K562 (cell line): ENCODE results near the gene PRUNE1. TPM values are rescaled to one million over a fixed set of nuclear protein-coding genes. Genes with fewer than 3 reads are reported as not detected.

Experiments
- BRF1 ChIP-seq: IDR thresholded peaks from 3 replicates; pipeline ENCODE4 v1.6.1; 2011; ENCODE audit warnings: borderline replicate concordance, mild to moderate bottlenecking; ENCODE audit not compliant: insufficient read length; ENCODE audit errors: extremely low read depth
- ESRRA ChIP-seq: fragments of 450-650 bp; IDR thresholded peaks from 2 replicates; pipeline ENCODE4 v1.6.1; 2014; ENCODE audit warnings: low read depth, mild to moderate bottlenecking, moderate library complexity, borderline replicate concordance
- ETV6 ChIP-seq, 3 experiments: fragments of 150-350 bp in 1 of 3; sonication (generic) in 1 of 3; formaldehyde crosslinking in 1 of 3; IDR thresholded peaks; 2 replicates each; pipeline versions ENCODE4 v1.6.1 to v1.8.0; 2014 to 2022; ENCODE audit warnings: borderline replicate concordance in 2 of 3, low read depth in 2 of 3, antibody characterized with exemption in 1 of 3, low read length in 1 of 3, mild to moderate bottlenecking in 1 of 3, missing genetic modification reagents in 1 of 3
- HNRNPK ChIP-seq: fragments of 200-400 bp; formaldehyde crosslinking; IDR thresholded peaks from one replicate; pipeline ENCODE4 v1.6.1; 2018; ENCODE audit warnings: mild to moderate bottlenecking, low read depth, low read length; ENCODE audit not compliant: poor library complexity, severe bottlenecking
- KDM4B ChIP-seq, 2 experiments: fragments of 450-650 bp in 1 of 2; sonication (generic) in 1 of 2; IDR thresholded peaks; 2 replicates each; pipeline ENCODE4 v1.6.1; 2016 to 2017; ENCODE audit warnings: borderline replicate concordance in 2 of 2, antibody characterized with exemption in 1 of 2, low read depth in 1 of 2, mild to moderate bottlenecking in 1 of 2
- KDM5B ChIP-seq: fragments of 200-600 bp; sonication (generic); IDR thresholded peaks from 2 replicates; pipeline ENCODE4 v1.6.1; 2012; ENCODE audit warnings: low read depth, mild to moderate bottlenecking, moderate library complexity, low read length, control low read depth, inconsistent platforms; ENCODE audit not compliant: insufficient replicate concordance
- L3MBTL2 ChIP-seq: fragments of 450-650 bp; IDR thresholded peaks from 2 replicates; pipeline ENCODE4 v1.6.1; 2016; ENCODE audit warnings: mild to moderate bottlenecking, moderate library complexity
- NR2C1 ChIP-seq, 2 experiments: fragments of 450-650 bp; IDR thresholded peaks; 2 replicates each; pipeline ENCODE4 v1.6.1; 2017; ENCODE audit warnings: mild to moderate bottlenecking in 2 of 2, antibody characterized with exemption in 1 of 2, inconsistent platforms in 1 of 2, missing compliant biosample characterization in 1 of 2, missing genetic modification characterization in 1 of 2
- NR4A1 ChIP-seq, 2 experiments: fragments of 250-450 bp in 1 of 2; fragments of 450-650 bp in 1 of 2; sonication (Bioruptor Pico) in 1 of 2; IDR thresholded peaks; 2 replicates each; pipeline versions ENCODE4 v1.4.0 to v1.6.1; 2016 to 2020; ENCODE audit warnings: mild to moderate bottlenecking in 2 of 2, missing compliant biosample characterization in 1 of 2, missing genetic modification characterization in 1 of 2, moderate library complexity in 1 of 2
- NUFIP1 ChIP-seq: fragments of 450-650 bp; IDR thresholded peaks from 2 replicates; pipeline ENCODE4 v1.6.1; 2018; ENCODE audit not compliant: partially characterized antibody
- RBFOX2 ChIP-seq: fragments of 200-400 bp; formaldehyde crosslinking; IDR thresholded peaks from 2 replicates; pipeline ENCODE4 v1.6.1; 2017; ENCODE audit warnings: low read depth, mild to moderate bottlenecking, low read length, moderate library complexity
- SMAD3 ChIP-seq: fragments of 450-650 bp; formaldehyde crosslinking; conservative IDR thresholded peaks from 2 replicates; pipeline ENCODE4 v1.4.0; 2020; ENCODE audit warnings: mild to moderate bottlenecking
- TCF7L2 ChIP-seq: fragments of 150-350 bp; IDR thresholded peaks from 2 replicates; pipeline ENCODE4 v1.6.1; 2016; ENCODE audit warnings: low read depth, mild to moderate bottlenecking, low read length, moderate library complexity
- TEAD4 ChIP-seq, 2 experiments: sonication (generic) in 1 of 2; formaldehyde crosslinking in 1 of 2; IDR thresholded peaks; 2 replicates each; pipeline versions ENCODE4 v1.6.1 to v1.8.0; 2012 to 2022; ENCODE audit warnings: borderline replicate concordance in 1 of 2, inconsistent platforms in 1 of 2, low read length in 1 of 2, mild to moderate bottlenecking in 1 of 2, missing genetic modification reagents in 1 of 2
- ZNF217 ChIP-seq: sonication (generic); formaldehyde crosslinking; IDR thresholded peaks from 2 replicates; pipeline ENCODE4 v1.8.0; 2022; ENCODE audit warnings: mild to moderate bottlenecking, missing genetic modification reagents
- ZNF23 ChIP-seq: fragments of 250-450 bp; sonication (Bioruptor Pico); IDR thresholded peaks from 2 replicates; pipeline ENCODE4 v1.4.0; 2020; ENCODE audit warnings: mild to moderate bottlenecking
- ZNF239 ChIP-seq: fragments of 250-450 bp; sonication (Bioruptor Pico); IDR thresholded peaks from 2 replicates; pipeline ENCODE4 v1.4.0; 2020; ENCODE audit warnings: mild to moderate bottlenecking
- ZNF347 ChIP-seq: fragments of 450-650 bp; formaldehyde crosslinking; IDR thresholded peaks from 2 replicates; pipeline ENCODE4 v1.4.0; 2020; ENCODE audit warnings: low read depth, mild to moderate bottlenecking, moderate library complexity
- polyA plus RNA-seq, 8 experiments: library from polyadenylated mRNA; depleted of rRNA in 4 of 8; stranded (reverse) in 5 of 8; unstranded in 3 of 8; fragments of >200 nt; fragmentation: Nextera tagmentation in 2 of 8; fragmentation: Illumina TruSeq in 1 of 8; extraction: Ambion mirVana in 2 of 8; extraction: Trizol in 1 of 8; gene quantifications; 2 replicates each; pipeline versions ENCODE4 v1.2.1 to v1.2.3, GENCODE V29; 2011 to 2014; ENCODE audit warnings: inconsistent platforms in 1 of 8, missing spikeins in 1 of 8
- total RNA-seq, 7 experiments: library from RNA; depleted of rRNA in 6 of 7; stranded (reverse); fragments of >200 nt in 6 of 7; fragmentation: Illumina TruSeq in 2 of 7; extraction: Trizol in 2 of 7; gene quantifications; 2 replicates each; pipeline versions ENCODE4 v1.2.1 to v1.2.3, GENCODE V29; 2011 to 2021; ENCODE audit warnings: low replicate concordance in 1 of 7
- TF ChIP-seq, protein P1 (sequence below): fragments of 450-650 bp; formaldehyde crosslinking; IDR thresholded peaks from 2 replicates; pipeline ENCODE4 v1.4.0; 2022; ENCODE audit warnings: missing genetic modification characterization
- TF ChIP-seq, protein P2 (sequence below): fragments of 250-450 bp; sonication (Bioruptor Pico); IDR thresholded peaks from 2 replicates; pipeline ENCODE4 v1.5.0; 2022; ENCODE audit warnings: mild to moderate bottlenecking
- TF ChIP-seq, protein P3 (sequence below): fragments of 450-650 bp; IDR thresholded peaks from 2 replicates; pipeline ENCODE4 v1.6.1; 2018; ENCODE audit warnings: mild to moderate bottlenecking, low read depth; ENCODE audit not compliant: partially characterized antibody

Gene PRUNE1
- total and polyA plus RNA-seq, 9 of the 15 experiments (the other 6 are each of a cell fraction or from before 2014, with no cell fraction given), result 16.7 to 48.3 (median 26.2) TPM

DNA sequence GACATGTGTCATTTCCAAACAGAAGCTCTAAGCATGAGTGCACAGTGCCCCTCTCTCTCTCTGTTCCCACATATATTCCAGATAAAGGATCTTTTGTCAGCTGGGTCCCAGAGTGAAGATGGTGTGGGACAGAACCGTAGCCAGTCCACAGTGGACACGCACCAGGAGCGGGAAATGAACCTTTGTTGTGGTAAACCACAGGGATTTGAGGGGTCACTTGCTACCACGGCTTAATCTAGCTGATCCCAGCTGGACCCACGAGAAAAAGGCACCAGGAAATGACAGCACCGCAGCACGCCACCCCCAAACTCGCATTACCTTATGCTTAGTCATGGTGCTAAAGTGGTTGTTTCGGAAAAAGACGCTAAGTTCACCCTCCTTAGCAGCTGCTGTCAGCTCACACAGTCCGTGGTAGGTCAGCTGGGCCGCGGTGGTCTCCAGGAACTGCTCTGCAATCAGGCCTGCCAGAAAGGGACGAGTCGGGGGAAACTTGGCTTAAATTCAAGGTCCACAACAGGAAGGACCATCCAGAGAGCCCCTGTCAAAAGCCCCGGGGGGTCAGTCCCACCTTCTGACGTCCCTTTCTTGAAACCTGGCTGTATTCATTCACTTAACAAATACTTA is 9.1 kb upstream of the PRUNE1 start (continued):
- TF ChIP-seq, protein P1, sequence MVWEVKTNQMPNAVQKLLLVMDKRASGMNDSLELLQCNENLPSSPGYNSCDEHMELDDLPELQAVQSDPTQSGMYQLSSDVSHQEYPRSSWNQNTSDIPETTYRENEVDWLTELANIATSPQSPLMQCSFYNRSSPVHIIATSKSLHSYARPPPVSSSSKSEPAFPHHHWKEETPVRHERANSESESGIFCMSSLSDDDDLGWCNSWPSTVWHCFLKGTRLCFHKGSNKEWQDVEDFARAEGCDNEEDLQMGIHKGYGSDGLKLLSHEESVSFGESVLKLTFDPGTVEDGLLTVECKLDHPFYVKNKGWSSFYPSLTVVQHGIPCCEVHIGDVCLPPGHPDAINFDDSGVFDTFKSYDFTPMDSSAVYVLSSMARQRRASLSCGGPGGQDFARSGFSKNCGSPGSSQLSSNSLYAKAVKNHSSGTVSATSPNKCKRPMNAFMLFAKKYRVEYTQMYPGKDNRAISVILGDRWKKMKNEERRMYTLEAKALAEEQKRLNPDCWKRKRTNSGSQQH, result no peak
- TF ChIP-seq NUFIP1 (no peak), BRF1 (no peak), TEAD4 (IDR thresholded peaks at IDR 0.05; ENCODE audit: low read length) (peak; percentile 72), TEAD4 (CRISPR knock-in tag; IDR thresholded peaks at IDR 0.05; ENCODE audit: borderline replicate concordance) (no peak), ZNF217 (CRISPR knock-in tag) (no peak), NR2C1 (IDR thresholded peaks at IDR 0.05) (no peak), NR2C1 (tag; IDR thresholded peaks at IDR 0.05) (peak; percentile 63; the same call in 1 of the 2 replicates), ESRRA (peak; percentile 74; the same call in 1 of the 2 replicates), KDM4B (IDR thresholded peaks at IDR 0.05; ENCODE audit: borderline replicate concordance in 2 of 2, low read depth in 1 of 2) (no peak), SMAD3 (peak; percentile 42; the same call in 1 of the 2 replicates), RBFOX2 (peak; percentile 63), KDM5B (peak; percentile 59), ZNF239 (CRISPR knock-in tag) (no peak; the same call in 1 of the 2 replicates), ZNF347 (CRISPR knock-in tag) (no peak), ETV6 (IDR thresholded peaks at IDR 0.05; ENCODE audit: borderline replicate concordance in 1 of 2, low read depth in 2 of 2, low read length in 1 of 2) (no peak; a peak in 1 of 4 replicates), ETV6 (CRISPR knock-in tag; IDR thresholded peaks at IDR 0.05; ENCODE audit: borderline replicate concordance) (no peak), NR4A1 (CRISPR knock-in tag; IDR thresholded peaks at IDR 0.05) (no peak), NR4A1 (tag; IDR thresholded peaks at IDR 0.05) (no peak; the same call in 1 of the 2 replicates), HNRNPK (no peak), L3MBTL2 (peak; percentile 72), ZNF23 (CRISPR knock-in tag) (no peak), TCF7L2 (peak; percentile 34; the same call in 1 of the 2 replicates)
- TF ChIP-seq, protein P2, sequence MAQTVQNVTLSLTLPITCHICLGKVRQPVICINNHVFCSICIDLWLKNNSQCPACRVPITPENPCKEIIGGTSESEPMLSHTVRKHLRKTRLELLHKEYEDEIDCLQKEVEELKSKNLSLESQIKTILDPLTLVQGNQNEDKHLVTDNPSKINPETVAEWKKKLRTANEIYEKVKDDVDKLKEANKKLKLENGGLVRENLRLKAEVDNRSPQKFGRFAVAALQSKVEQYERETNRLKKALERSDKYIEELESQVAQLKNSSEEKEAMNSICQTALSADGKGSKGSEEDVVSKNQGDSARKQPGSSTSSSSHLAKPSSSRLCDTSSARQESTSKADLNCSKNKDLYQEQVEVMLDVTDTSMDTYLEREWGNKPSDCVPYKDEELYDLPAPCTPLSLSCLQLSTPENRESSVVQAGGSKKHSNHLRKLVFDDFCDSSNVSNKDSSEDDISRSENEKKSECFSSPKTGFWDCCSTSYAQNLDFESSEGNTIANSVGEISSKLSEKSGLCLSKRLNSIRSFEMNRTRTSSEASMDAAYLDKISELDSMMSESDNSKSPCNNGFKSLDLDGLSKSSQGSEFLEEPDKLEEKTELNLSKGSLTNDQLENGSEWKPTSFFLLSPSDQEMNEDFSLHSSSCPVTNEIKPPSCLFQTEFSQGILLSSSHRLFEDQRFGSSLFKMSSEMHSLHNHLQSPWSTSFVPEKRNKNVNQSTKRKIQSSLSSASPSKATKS (CRISPR knock-in tag), result no peak
- TF ChIP-seq, protein P3, sequence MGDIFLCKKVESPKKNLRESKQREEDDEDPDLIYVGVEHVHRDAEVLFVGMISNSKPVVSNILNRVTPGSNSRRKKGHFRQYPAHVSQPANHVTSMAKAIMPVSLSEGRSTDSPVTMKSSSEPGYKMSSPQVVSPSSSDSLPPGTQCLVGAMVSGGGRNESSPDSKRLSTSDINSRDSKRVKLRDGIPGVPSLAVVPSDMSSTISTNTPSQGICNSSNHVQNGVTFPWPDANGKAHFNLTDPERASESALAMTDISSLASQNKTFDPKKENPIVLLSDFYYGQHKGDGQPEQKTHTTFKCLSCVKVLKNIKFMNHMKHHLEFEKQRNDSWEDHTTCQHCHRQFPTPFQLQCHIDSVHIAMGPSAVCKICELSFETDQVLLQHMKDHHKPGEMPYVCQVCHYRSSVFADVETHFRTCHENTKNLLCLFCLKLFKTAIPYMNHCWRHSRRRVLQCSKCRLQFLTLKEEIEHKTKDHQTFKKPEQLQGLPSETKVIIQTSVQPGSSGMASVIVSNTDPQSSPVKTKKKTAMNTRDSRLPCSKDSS, result no peak
